NCI-H187 treated with DMSO at 0.1 percent for 48 hours (cell line): Measurements from ENCODE around the gene BMP2.
A peak's percentile ranks its signal among the peaks of the same experiment; 100 is the strongest.

Source experiments
- DNase-seq: peaks from one replicate; lab custom pipeline; 2025; lab: John Stamatoyannopoulos, UW

The BMP2 gene

GRCh38 chr20:6768228-6769140, 998 bp downstream of the BMP2 start:
- DNase-seq, result no peak

DNA sequence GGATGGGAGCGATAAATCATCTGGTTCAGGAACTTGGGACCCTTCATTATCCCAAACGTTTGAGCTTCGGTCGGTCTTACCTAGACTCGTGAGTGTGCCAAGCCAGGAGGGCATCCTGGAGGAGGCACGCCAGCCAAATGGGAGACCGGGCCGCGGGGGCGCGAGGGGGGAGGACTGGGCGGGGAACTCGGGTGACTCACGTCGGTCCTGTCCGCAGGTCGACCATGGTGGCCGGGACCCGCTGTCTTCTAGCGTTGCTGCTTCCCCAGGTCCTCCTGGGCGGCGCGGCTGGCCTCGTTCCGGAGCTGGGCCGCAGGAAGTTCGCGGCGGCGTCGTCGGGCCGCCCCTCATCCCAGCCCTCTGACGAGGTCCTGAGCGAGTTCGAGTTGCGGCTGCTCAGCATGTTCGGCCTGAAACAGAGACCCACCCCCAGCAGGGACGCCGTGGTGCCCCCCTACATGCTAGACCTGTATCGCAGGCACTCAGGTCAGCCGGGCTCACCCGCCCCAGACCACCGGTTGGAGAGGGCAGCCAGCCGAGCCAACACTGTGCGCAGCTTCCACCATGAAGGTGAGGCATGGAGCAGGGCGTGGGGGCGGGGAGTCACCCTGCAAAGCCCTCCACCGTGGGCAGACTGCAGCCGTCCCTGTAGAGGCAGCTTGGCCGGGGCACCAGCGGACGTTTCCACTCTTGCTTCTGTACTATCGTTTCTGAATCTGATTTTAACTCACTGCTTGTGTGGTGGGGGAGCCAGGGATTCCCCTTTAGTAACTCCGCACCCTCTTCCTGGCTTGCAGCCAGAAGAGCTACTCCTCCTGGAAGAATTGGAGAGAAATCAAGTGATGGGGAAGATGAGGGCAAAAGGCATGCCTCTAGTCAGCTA, 2.7 kb downstream of the BMP2 start:
- no peak for DNase-seq

DNA sequence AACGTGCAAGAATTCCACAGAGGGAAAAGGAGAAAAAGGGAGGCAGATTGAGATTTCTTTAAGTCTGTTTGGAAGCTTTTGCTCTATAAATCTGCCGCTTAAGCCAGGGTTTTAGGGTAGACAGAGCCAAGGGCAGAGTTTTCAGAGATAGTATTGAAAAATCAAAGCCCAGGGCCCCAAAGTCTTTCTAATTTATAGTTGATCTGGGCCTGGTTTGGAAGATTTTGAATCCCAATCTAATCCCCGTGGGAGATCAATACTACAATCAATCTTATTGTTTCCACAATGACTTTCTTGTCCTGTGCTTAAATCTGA, 3.3 kb downstream of the BMP2 start:
- DNase-seq, result no peak

DNA sequence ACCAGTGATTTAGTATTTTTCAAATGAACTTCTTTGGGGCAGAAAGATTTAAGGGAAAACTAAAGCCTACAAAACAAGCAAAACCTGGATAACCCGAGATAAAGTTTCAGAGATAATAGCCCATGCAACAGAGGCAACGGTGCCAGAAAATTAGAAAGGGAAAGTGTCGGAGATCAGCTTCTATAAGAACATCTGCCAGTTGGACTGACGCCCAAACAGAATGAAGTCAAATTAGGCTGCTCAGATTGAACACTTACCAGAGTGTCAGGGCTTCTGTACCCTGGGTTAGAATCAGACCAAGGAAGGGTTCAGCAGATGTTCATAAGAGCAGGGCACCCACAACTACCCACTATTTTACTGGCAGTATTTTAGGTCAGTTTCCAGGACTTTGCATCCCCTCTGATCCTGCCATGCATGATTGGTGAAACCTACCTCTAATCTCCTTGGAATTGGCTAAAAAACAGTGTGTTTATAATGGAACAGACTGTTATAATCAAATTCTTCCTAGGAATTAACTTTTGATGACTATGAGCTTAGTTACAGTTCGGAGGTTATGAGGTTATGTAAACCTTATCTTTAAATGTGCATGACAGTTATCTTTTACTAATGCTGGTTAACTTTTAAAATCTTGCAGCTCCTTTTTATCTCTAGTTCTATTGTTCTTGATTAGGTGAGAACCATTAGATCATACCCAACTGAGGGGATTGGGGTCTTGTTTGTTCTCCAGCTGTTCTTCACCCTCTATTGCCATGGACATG, 13.1 kb downstream of the BMP2 start:
- no peak for DNase-seq

DNA sequence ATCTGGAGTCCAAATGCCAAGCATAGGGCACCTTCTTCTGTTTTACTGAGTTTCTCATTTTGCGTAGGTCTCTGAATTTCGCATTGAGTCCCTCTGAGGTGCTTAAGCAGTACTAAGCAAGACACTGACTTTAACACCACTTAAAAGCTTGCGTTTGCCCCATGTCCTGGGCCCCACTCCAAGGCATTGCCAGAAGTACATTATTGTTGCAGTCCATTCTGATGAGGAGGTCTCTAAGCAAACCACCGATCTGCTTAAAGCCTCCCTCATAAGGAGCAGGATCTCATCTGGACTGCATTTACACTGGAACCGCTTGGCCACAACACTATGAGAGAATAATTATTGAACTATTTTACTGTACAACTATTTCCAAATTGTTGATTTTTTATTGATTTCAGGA, 16.3 kb downstream of the BMP2 start:
- DNase-seq, result no peak

GRCh38 chr20:6784210-6784631, 16.7 kb downstream of the BMP2 start:
- no peak for DNase-seq

- DNase-seq, result no peak
These were observed 17.3 kb downstream of the BMP2 start for GRCh38 chr20:6784767-6785166.

- no peak for DNase-seq
These were observed 19.1 kb downstream of the BMP2 start for GRCh38 chr20:6786548-6786947.

DNA sequence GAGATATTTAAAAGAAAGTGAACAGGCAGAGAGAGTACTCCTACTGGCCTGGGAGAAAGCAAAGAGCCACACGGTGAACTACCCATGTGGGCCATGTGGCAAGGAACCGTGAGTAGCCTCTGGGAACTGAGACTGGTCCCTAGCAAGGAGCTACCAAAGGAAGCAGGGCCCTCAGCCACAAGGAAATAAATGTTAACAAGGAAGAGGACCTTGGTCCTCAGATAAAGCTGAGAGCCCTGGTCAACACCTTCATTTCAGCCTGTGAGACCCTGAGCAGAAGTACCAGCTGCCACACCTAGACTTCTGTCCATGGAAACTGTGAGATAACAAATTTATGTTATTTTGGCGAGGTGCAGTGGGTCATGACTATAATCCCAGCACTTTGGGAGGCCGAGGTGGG, 25.3 kb downstream of the BMP2 start:
- no peak for DNase-seq

- DNase-seq, result no peak
These were observed 34.7 kb downstream of the BMP2 start for GRCh38 chr20:6802227-6802626.

DNA sequence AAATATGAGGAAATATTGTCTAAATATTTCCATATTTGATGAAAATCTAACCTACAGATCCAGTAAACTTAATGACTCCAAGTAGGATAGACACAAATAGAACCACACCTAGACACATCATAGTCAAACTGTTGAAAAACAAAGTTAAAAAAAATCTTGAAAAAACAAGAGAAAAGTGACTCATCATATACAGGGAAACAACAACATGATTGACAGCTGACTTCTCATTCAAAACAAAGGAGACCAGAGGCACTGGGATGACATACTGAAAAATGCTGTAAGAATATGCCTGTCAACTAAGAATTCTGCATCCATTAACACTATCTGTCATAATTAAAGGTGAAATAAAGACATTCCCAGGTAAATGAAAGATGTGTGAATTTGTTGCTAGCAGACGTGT, 38.8 kb downstream of the BMP2 start:
- DNase-seq, result no peak

DNA sequence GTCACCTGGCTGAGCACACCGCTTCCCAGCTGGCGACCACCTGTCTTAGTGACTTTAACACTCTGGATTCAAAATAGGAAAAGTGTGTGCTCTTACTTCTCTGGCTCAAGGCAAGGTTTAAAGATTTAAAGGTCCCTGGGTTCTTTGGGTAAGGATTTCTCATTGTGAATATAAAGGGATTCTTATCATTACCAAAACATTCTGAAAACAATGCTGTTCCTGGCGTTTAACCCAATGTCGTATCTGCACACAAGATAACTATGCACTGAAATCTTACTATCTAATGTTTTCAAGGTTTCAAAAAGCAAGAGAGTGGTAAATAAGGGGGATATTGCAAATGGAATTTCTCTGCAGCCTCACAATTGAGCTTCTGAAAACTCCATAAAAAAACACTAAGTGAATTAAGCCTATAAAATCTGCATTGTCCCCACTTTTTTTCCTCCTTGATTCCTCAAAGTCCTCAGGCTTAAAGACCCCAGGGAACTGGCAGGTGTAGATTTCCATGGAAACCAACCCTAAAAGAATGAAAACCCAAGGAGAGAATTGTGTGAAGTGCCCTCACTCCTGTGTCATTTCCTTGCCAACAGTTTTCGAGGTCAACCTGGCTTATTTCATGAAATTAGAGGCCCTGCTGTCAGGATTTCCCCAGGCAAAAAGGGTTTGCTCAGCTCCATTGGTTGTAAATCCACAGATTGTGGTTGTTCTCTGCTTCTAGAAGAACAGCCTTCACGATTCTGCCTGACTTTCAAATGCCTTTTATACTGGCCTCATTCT, 44.0 kb downstream of the BMP2 start:
- DNase-seq, result no peak

DNA sequence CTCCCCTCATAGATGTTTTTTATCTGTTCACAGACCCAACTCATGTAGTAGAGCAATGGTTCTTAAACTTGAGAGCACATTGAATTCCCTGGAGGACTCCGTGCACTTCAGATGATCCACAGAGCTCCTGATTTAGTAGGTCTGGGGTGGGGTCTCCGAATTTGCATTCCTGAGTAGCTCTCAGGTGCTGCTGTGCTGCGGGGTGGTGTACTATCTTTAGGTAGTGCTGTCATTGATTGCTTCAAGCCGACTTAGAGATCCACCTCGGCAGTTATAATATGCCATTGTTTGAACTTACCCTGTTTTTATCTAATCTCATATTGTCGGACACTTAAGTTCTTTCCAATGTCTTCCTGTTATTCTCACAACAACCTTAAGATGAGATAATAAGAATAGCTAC, 45.0 kb downstream of the BMP2 start:
- DNase-seq, result peak; percentile 43

- no peak for DNase-seq
These were observed 47.5 kb downstream of the BMP2 start for GRCh38 chr20:6814945-6815344.

DNA sequence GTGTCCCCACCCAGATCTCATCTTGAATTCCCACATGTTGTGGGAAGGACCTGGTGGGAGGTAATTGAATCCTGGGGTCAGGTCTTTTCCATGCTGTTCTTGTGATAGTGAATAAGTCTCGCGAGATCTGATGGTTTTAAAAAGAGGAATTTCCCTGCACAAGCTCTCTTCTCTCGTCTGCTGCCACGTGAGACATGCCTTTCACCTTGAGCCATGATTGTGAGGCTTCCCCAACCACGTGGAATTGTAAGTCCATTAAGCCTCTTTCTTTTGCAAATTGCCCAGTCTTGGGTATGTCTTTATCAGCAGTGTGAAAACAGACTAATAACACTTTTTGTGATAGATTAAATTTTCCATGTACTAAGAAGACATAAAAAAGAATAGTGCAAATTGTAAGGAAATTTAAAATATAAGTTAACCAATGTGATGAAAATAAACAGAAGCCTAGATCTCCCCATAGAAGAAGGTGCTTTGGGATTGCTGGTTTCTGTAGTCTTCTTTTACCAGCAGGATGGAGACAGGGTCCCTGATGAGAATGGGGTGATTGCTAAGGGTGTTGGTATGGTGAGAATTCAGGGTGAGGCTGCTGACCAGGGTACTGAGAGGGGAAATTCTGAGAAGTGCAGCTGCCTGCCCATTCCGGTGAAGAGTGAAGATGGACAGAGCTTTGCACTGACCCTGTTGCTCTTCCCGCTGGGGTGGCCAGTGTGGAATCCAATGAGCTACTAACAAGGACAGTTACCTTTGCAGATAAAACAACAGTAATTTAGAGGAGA, 50.7 kb downstream of the BMP2 start:
- no peak for DNase-seq

DNA sequence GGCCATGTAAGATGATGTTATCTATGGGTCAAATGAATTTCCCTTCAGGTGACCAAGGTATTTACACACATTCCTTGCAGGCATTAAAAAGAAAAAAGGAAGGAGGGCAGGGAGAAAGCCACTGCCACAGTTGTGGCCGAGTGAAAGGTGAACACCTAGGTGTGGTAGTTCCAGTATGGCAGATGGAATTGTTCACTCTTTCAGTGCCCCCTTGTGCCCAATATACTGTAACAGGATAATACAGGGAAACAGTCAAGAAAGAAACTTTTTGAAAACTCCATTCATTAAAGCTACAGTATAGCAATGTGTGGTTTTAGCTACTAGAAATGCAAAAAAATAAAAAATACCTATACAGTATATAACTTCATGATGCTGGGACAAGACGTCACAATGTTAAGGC, 52.1 kb downstream of the BMP2 start:
- no peak for DNase-seq

DNA sequence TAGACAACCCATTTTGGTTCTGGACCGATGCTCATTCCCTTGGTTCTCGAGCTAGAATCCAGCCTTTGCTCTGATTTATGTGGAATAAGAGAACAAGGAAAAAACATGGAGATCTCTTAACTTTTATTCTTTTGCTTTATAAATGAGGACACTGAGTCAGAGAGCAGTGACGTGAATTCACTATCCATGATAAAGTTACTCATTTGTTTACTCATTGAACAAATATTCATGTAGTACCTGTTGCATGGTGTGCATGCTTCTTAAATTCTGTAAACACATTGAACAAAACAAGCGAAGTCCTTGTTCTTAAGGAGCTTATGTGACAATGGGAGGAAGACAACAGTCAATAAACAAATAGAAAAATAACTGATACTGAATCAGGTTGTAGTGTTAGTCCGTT, 56.9 kb downstream of the BMP2 start:
- no peak for DNase-seq

- no peak for DNase-seq
These were observed 60.0 kb downstream of the BMP2 start for GRCh38 chr20:6827472-6827871.

- peak; percentile 42 for DNase-seq
These were observed 61.4 kb downstream of the BMP2 start for GRCh38 chr20:6828794-6829423.

GRCh38 chr20:6829510-6830116, 62.1 kb downstream of the BMP2 start:
- DNase-seq, result no peak
